ENCODE results near the gene BCAS3.

- TF ChIP-seq POLR2A (IDR thresholded peaks at IDR 0.05) (no peak), CTCF (IDR thresholded peaks at IDR 0.05) (no peak)
Observed at GRCh38 chr17:61133853-61134252, 456.2 kb downstream of the BCAS3 start.
